GM12873 (cell line): ENCODE data around the gene SPARCL1.

Experiments
- TF ChIP-seq, protein P1 (sequence below): IDR thresholded peaks from 2 replicates; pipeline ENCODE4 v1.5.1; 2012; ENCODE audit warnings: low read depth, mild to moderate bottlenecking, moderate library complexity, low read length, control low read depth; ENCODE audit not compliant: insufficient read depth; ENCODE audit errors: missing control alignments

Gene SPARCL1

DNA sequence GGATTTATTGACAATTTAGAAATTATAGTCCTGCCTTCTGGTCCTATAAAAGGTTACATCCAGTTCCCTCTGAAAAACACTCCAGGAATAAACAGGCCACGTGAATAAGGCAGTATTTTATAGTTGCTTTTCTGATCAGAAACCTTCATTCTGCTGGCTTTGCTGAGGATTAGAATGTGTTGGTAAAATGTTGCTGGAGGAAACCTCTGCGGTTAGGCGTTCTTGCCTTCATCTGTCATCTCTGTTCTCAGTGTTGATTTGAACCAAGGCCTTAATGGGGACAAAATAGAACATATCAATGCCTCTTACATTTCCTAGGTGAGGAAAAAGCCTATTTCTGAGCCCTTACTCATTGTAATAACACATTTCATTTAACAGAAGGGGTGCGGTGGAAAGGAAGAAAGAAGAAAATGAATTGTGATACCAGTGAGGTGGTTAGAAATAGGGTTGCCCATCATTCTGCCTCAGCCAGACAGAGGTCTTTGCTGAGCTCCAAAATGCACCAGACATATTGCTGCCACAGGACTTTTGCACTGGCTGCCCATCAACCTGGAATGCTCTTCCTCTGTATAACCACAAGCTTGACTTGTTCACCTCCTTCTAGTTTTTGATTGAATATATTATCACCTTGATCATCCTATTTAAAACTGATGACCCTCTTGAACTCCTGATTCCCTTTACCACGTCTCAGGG is 18.0 kb upstream of the SPARCL1 start:
- TF ChIP-seq, protein P1, sequence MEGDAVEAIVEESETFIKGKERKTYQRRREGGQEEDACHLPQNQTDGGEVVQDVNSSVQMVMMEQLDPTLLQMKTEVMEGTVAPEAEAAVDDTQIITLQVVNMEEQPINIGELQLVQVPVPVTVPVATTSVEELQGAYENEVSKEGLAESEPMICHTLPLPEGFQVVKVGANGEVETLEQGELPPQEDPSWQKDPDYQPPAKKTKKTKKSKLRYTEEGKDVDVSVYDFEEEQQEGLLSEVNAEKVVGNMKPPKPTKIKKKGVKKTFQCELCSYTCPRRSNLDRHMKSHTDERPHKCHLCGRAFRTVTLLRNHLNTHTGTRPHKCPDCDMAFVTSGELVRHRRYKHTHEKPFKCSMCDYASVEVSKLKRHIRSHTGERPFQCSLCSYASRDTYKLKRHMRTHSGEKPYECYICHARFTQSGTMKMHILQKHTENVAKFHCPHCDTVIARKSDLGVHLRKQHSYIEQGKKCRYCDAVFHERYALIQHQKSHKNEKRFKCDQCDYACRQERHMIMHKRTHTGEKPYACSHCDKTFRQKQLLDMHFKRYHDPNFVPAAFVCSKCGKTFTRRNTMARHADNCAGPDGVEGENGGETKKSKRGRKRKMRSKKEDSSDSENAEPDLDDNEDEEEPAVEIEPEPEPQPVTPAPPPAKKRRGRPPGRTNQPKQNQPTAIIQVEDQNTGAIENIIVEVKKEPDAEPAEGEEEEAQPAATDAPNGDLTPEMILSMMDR: no peak

DNA sequence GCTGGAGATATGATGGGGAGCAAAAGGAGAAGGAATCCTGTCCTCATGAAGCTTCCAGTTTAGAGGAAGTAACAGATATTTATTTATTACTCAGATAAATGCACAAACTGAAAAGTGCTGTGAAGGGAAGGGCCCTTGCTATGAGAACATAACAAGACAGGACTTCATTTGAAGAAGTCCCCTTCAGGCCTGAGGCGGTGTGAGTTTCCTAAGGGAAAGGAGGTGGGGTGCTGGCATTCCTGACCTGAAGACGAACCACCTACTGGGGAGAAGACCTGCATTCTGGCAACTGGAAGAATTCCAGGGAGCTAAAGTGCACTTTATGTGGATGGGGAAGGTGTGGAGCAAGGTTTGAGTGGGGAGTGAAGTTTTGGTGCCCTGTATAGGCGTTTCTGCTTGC is 15.9 kb upstream of the SPARCL1 start:
- TF ChIP-seq, protein P1: no peak

DNA sequence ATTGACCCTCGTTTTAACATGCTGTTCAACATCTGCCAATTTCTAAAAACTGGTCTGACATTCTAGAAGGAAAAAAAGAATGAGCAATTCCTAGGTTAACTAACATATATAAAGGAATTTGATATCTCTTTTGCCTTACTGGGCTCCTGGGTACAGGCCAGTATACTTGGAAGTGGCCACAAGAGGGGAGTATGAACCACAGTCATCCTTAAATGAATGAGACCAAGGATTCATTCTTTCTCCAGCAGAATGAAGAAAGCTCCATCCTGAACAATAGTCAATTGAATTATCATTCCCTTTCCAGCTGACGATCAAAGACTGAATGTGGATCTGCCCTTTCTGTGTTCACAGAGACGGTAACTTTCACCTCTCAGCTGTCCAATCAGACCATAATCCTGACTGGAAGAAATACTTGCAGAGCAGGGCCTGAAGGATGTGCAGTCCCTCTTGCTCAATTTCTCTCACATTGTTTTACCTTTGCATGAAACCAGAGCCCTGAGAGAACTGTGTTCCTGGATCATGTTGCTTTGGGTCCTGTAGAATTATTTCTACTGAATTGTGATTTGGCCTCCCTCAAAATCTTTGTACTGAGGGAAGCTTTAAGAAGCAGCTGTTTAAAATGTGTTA is 14.8 kb upstream of the SPARCL1 start:
- TF ChIP-seq, protein P1: peak; percentile 6

DNA sequence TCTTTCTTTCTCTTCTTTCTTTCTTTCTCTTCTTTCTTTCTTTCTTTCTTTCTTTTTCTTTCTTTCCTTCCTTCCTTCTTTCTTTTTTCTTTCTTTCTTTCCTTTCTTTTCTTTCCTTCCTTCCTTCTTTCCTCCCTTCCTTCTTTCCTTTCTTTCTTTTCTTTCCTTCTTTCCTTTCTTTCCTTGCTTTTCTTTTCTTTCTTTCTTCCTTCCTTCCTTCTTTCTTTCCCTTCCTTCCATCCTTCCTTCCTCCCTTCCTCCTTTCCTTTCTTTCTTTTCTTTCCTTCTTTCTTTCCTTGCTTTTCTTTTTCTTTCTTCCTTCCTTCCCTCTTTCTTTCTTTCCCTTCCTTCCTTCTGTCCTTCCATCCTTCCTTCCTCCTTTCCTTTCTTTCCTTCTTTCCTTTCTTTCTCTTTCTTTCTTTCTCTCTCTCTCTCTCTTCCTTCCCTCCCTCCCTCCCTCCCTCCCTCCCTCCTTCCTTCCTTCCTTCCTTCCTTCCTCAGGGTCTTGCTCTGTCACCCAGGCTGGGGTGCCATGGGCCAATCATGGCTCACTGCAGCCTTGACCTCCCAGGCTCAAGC is 13.6 kb upstream of the SPARCL1 start:
- TF ChIP-seq, protein P1: no peak

DNA sequence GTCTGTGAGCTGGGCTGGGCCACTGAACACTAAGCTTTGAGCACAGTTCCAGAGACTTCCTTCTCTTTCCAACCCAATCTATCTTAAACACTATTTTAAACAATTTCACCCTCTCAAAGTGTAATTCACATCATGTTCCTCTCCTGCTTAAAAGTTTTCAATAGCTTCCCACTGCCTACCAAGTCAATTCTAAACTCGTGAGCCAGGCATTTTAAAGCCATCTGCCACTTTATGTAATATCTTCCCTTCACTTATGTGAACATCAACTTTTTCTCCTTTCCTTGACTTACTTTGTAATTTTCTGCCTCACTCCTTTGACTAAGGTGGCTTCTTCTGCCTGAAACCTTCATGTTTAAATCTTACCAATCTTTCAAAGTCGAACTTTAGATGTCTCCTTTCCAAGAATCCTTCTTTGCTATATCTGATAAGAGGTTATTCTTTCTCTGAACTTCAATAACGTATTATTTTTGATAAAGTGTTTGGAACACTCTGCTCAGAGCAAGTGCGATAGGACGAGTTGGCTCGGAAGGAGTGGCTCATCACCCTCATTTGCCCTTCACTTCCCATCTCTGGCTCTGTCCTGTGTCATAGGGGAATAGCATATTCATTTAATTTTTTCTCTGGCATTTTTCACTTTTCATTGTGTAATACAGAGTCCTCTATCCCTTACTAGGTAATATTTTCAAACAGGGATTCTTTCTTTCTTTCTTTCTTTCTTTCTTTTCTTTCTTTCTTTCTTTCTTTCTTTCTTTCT is 13.0 kb upstream of the SPARCL1 start:
- TF ChIP-seq, protein P1: no peak

DNA sequence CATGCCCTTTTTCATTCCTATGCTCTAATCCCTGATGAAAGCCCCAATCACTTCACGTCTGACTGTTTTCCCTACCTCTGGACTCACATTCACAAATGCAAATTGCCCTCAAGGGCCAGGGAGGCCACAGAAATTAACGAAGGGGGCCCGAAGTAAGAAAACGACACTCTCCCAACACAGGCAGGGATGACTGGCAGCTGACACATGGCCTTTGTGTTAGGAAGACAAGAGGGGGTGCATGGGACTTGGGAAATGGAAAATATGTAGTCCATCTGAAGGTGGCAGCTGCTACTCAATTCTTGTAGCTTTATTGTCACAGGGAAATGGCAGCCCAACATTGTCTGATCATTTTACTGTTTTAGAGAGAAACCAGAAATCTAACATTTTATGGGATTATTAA is 12.3 kb upstream of the SPARCL1 start:
- TF ChIP-seq, protein P1: no peak
